Liver (tissue), 9 donors: ENCODE measurements around the gene CXCL14. TPM values are rescaled to one million over a fixed set of nuclear protein-coding genes. Genes with fewer than 3 reads are reported as not detected.

ENCODE experiments used
- DNase-seq: peaks from one replicate; pipeline ENCODE4 v3.0.0-alpha.2; 2017; ENCODE audit warnings: low spot score
- H3K27ac ChIP-seq, 2 donors: one replicate each; pipeline ENCODE4 v1.7.0; 2013; ENCODE audit warnings: inconsistent platforms in 2 of 2, low read length in 2 of 2, control low read depth in 1 of 2, low read depth in 1 of 2, mild to moderate bottlenecking in 1 of 2
- H3K27me3 ChIP-seq, 4 donors: one replicate each; pipeline versions ENCODE4 v1.6.1 to v1.7.0; 2013; ENCODE audit warnings: low read length in 3 of 4, inconsistent platforms in 1 of 4, mild to moderate bottlenecking in 1 of 4, moderate library complexity in 1 of 4; ENCODE audit not compliant: control insufficient read depth in 4 of 4, insufficient read depth in 4 of 4
- H3K36me3 ChIP-seq, 4 donors: one replicate each; pipeline versions ENCODE4 v1.6.1 to v1.7.0; 2013; ENCODE audit warnings: low read length in 3 of 4, mild to moderate bottlenecking in 3 of 4, low read depth in 1 of 4, moderate library complexity in 1 of 4; ENCODE audit not compliant: control insufficient read depth in 4 of 4, insufficient read depth in 3 of 4
- H3K4me1 ChIP-seq, 4 donors: one replicate each; pipeline versions ENCODE4 v1.6.1 to v1.7.0; 2013; ENCODE audit warnings: low read length in 3 of 4, mild to moderate bottlenecking in 3 of 4, moderate library complexity in 1 of 4; ENCODE audit not compliant: control insufficient read depth in 4 of 4, insufficient read depth in 4 of 4
- H3K4me3 ChIP-seq, 3 donors: one replicate each; pipeline versions ENCODE4 v1.6.1 to v1.7.0; 2013; ENCODE audit warnings: low read length in 3 of 3, control low read depth in 1 of 3, low read depth in 1 of 3, mild to moderate bottlenecking in 1 of 3
- H3K9ac ChIP-seq, 2 donors: one replicate each; pipeline ENCODE4 v1.7.0; 2013; ENCODE audit warnings: low read length in 2 of 2, mild to moderate bottlenecking in 2 of 2, moderate library complexity in 2 of 2, control low read depth in 1 of 2, low read depth in 1 of 2
- H3K9me3 ChIP-seq, 4 donors: one replicate each; pipeline versions ENCODE4 v1.6.1 to v1.7.0; 2013; ENCODE audit warnings: low read length in 3 of 4; ENCODE audit not compliant: control insufficient read depth in 4 of 4
- ATF3 ChIP-seq: IDR thresholded peaks from 2 replicates; pipeline ENCODE4 v1.6.1; 2016; ENCODE audit warnings: antibody characterized with exemption
- CTCF ChIP-seq: fragments of 150-350 bp; IDR thresholded peaks from 2 replicates; pipeline ENCODE4 v1.5.1; 2017; ENCODE audit warnings: improper control_type of control experiment, low read depth, low read length; ENCODE audit not compliant: missing input control
- EGR1 ChIP-seq, 2 donors: IDR thresholded peaks; 2 replicates each; pipeline ENCODE4 v1.6.1; 2016 to 2018; ENCODE audit warnings: antibody characterized with exemption in 2 of 2, low read depth in 2 of 2
- FOXA1 ChIP-seq: IDR thresholded peaks from 2 replicates; pipeline ENCODE4 v1.6.1; 2016; ENCODE audit warnings: antibody characterized with exemption
- FOXA2 ChIP-seq: IDR thresholded peaks from 2 replicates; pipeline ENCODE4 v1.6.1; 2016; ENCODE audit warnings: antibody characterized with exemption
- GABPA ChIP-seq, 2 donors: IDR thresholded peaks in 1 of 2; conservative IDR thresholded peaks in 1 of 2; 2 replicates each; pipeline ENCODE4 v1.6.1; 2016; ENCODE audit warnings: antibody characterized with exemption in 2 of 2, mild to moderate bottlenecking in 1 of 2, moderate library complexity in 1 of 2
- HNF4A ChIP-seq, 2 donors: conservative IDR thresholded peaks; 2 replicates each; pipeline ENCODE4 v1.6.1; 2016; ENCODE audit warnings: antibody characterized with exemption in 2 of 2, mild to moderate bottlenecking in 2 of 2
- HNF4G ChIP-seq: IDR thresholded peaks from 2 replicates; pipeline ENCODE4 v1.6.1; 2016; ENCODE audit warnings: antibody characterized with exemption
- JUND ChIP-seq, 2 donors: IDR thresholded peaks; 2 replicates each; pipeline ENCODE4 v1.6.1; 2016; ENCODE audit warnings: antibody characterized with exemption in 2 of 2
- RAD21 ChIP-seq, 2 donors: IDR thresholded peaks; 2 replicates each; pipeline ENCODE4 v1.6.1; 2016; ENCODE audit warnings: antibody characterized with exemption in 2 of 2, mild to moderate bottlenecking in 2 of 2
- REST ChIP-seq: IDR thresholded peaks from 2 replicates; pipeline ENCODE4 v1.6.1; 2016; ENCODE audit warnings: antibody characterized with exemption, mild to moderate bottlenecking
- SP1 ChIP-seq: IDR thresholded peaks from 2 replicates; pipeline ENCODE4 v1.6.1; 2018; ENCODE audit warnings: antibody characterized with exemption, mild to moderate bottlenecking
- TAF1 ChIP-seq: conservative IDR thresholded peaks from 2 replicates; pipeline ENCODE4 v1.6.1; 2016; ENCODE audit warnings: antibody characterized with exemption, mild to moderate bottlenecking
- YY1 ChIP-seq: IDR thresholded peaks from 2 replicates; pipeline ENCODE4 v1.6.1; 2016; ENCODE audit warnings: antibody characterized with exemption, mild to moderate bottlenecking
- WGBS: extraction: QIAGEN DNeasy Blood & Tissue Kit; methylation state at CpG from one replicate; pipeline ENCODE4 v1.1.7; 2013; 5-methylcytosine and 5-hydroxymethylcytosine counted together
- polyA plus RNA-seq, 2 donors: library from polyadenylated mRNA; stranded (reverse) in 1 of 2; unstranded in 1 of 2; fragments of 200-250 nt in 1 of 2; fragments of >200 nt in 1 of 2; fragmentation: Nextera tagmentation in 1 of 2; extraction: Ambion mirVana in 1 of 2; gene quantifications; one replicate each; pipeline versions ENCODE4 v1.2.1 to v1.2.3, GENCODE V29; 2013 to 2015
- total RNA-seq, 2 donors: library from RNA; depleted of rRNA; stranded (reverse); fragments of >200 nt; gene quantifications; one replicate each; pipeline ENCODE4 v1.2.3, GENCODE V29; 2014
- TF ChIP-seq, protein P1 (sequence below): IDR thresholded peaks from 2 replicates; pipeline ENCODE4 v1.6.1; 2016; ENCODE audit warnings: antibody characterized with exemption
- donor health status: healthy.
- donor health status: healthy.
- donor health status: healthy.
- donor health status: healthy.
- donor health status: healthy.

The CXCL14 gene
- total and polyA plus RNA-seq, 4 donors: 2.7 to 13.7 (median 8.3) TPM

- TF ChIP-seq CTCF (no peak), TAF1 (no peak)
These were observed 35.1 kb downstream of the CXCL14 start (continued) for GRCh38 chr5:135543485-135544304.

DNA sequence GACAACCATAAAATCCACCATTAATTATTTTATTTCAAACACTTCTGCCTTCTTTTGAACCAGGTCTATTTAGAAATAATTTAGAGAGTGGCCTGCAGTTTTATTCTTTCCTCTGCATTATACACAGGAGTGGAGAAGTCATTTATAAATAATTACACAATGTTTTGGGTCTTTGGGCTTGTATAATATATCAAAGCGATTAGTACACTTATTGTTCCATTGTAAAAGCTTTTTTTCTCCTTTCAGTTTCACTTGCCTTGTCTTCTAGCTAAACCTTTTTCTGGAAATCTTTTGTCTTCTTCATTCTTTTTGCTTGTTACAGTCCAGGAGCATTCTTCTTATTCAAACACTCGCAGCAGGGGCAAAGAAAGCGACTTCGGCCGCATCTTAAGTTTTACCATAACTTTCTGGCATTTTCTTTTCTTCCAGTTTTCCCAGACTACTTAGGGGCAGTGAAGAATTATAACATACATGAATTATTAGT is 35.7 kb downstream of the CXCL14 start:
- Histone ChIP-seq H3K27me3 (peaks cover 5 to 16% (median 10%) of the 10 kb centered on the region in 4 donors), H3K4me1 (peaks cover 7 to 17% (median 14%) of the 10 kb centered on the region in 4 donors), H3K4me3 (peak overlapping the region in 1 of 3 donors; percentile 48), H3K9ac (no peak overlapping the region), H3K36me3 (no peaks in the 10 kb centered on the region), H3K27ac (no peak overlapping the region), H3K9me3 (peaks cover 0 to 4% (median 0%) of the 10 kb centered on the region in 4 donors)
- DNase-seq: no peak
- TF ChIP-seq HNF4A (conservative IDR thresholded peaks at IDR 0.05): no peak
- WGBS: 26% methylated on average over 5 of the region's 5 CpGs

DNA sequence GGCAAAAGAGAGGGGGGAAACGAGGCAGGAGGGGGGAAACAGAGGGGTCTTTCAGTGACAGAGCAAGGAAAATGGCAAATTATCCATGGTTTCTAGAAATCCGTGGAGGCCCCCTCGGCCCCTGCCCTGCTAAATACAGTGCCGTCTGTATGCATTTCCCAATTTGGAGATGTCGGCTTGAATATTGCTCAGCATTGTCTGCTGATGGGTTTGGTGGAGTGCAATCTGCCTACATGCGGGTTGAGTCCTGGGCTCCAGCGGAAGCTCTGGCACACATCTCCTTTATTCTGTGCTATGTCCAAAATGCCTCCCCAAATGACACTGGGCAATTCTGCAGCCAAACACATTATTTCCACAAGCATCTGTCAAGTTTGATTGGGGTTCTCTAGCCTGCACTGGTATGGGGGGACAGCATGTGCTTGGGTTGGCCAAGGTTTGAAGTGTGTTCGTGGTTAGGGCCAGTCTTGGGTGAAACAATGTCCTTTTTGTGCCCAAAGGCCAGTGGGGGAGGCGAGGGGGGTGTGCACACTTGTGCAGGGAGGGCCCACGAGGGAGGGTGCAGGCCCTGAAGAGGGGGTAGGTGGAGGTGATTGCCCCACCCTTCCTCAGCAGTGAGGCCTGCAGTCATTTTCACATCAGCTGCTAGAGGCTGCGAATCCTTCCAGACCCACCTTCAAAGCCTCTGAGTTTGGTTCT is 36.8 kb downstream of the CXCL14 start:
- no peak for DNase-seq
- peaks cover 0 to 11% (median 6%) of the 10 kb centered on the region in 4 donors for H3K9me3 ChIP-seq
- TF ChIP-seq HNF4A (conservative IDR thresholded peaks at IDR 0.05): no peak
- TF ChIP-seq EGR1 (IDR thresholded peaks at IDR 0.05; ENCODE audit: low read depth in 2 of 2): no peak
- TF ChIP-seq HNF4G: no peak
- TF ChIP-seq GABPA (IDR thresholded peaks at IDR 0.05 in 1 of 2, conservative IDR thresholded peaks at IDR 0.05 in 1 of 2): no peak
- TF ChIP-seq ATF3: no peak
- TF ChIP-seq FOXA2: no peak
- no peak for TF ChIP-seq RAD21 (IDR thresholded peaks at IDR 0.05)
- TF ChIP-seq CTCF: no peak
- TF ChIP-seq FOXA1: no peak
- no peak for TF ChIP-seq SP1
- no peak for TF ChIP-seq JUND (IDR thresholded peaks at IDR 0.05)
- no peak for TF ChIP-seq REST
- no peak for TF ChIP-seq YY1
- TF ChIP-seq, protein P1, sequence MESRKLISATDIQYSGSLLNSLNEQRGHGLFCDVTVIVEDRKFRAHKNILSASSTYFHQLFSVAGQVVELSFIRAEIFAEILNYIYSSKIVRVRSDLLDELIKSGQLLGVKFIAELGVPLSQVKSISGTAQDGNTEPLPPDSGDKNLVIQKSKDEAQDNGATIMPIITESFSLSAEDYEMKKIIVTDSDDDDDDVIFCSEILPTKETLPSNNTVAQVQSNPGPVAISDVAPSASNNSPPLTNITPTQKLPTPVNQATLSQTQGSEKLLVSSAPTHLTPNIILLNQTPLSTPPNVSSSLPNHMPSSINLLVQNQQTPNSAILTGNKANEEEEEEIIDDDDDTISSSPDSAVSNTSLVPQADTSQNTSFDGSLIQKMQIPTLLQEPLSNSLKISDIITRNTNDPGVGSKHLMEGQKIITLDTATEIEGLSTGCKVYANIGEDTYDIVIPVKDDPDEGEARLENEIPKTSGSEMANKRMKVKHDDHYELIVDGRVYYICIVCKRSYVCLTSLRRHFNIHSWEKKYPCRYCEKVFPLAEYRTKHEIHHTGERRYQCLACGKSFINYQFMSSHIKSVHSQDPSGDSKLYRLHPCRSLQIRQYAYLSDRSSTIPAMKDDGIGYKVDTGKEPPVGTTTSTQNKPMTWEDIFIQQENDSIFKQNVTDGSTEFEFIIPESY: no peak
- H3K36me3 ChIP-seq: no peaks in the 10 kb centered on the region
- H3K9ac ChIP-seq: no peak overlapping the region
- peaks cover 7 to 17% (median 14%) of the 10 kb centered on the region in 4 donors for H3K4me1 ChIP-seq
- peaks cover 7 to 21% (median 11%) of the 10 kb centered on the region in 4 donors for H3K27me3 ChIP-seq
- no peak overlapping the region for H3K27ac ChIP-seq
- 37% methylated on average over 11 of the region's 11 CpGs for WGBS
- no peak overlapping the region for H3K4me3 ChIP-seq
